Limb (tissue), 2 donors: ENCODE data around the gene NOXA1.

Experiments used
- DNase-seq, 2 donors: peaks; one replicate each; pipeline ENCODE4 v3.0.0-alpha.2; 2016; ENCODE audit errors: extremely low spot score in 2 of 2

The NOXA1 gene

DNA sequence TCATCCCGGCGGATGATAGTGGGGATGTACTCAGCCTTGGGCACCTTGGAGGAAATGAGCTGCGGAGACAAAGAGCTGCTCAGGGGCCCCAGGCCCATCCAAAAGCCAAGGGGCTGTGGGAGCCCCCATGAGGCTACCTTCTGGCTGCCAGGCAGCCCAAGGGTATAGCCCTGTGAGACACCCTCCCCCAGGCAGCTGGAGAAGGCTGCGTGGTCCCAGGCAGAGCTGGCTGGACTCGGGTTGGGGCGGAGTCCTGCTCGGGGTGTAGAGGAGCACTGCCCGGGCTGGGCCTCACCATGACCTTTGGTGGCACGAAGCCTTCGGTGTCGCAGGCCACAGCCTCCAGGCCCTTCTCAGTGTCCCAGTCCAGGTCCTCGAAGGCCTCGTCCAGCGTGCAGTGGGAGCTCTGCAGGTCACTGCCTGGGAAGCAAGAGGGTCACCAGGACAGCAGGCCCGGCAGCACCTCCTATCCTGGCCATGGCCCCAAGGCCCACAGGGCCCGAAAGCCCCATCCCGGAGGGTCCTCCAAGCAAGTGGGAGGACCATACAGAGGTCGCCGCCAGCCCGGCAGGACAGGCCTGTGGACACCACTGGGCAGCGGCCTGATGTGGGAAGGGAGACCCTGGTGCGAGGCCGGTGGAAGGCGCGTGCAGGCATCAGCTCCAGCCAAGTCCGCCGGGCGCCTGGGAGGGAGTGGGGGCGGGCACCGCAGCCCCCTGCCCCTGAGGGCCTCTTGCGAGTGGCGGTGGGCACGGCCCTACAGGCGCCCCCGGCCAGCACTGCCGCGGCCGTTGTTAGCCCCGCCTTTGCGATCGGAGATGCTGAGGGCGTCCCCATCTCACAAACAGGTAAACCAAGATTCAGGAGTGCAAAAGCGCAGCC, 29.8 kb downstream of the NOXA1 start:
- no peak for DNase-seq

- DNase-seq = peak; percentile 75 to 77
These were observed 30.5 kb downstream of the NOXA1 start for GRCh38 chr9:137453643-137454081.

DNA sequence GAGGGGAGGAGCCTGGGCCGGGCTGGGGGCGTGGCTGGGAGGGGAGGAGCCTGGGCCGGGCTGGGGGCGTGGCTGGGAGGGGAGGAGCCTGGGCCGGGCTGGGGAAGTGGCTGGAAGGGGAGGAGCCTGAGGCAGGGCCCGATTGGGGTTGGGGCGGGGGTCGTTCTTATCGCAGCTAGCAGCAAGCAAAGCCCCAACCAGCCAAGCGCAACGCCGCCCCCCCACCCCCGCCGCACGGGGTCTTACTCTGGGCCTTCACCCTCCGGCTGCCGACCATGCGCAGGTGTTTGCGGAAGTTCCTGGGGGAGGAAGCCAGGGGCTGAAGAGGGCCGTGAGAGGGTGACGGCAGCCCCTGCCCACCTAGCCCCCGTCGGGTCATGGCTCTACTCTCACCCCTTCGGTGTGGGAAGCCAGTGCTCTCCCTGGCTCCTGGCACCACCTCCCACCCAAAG, 31.0 kb downstream of the NOXA1 start:
- DNase-seq = peak in 1 of 2 donors; percentile 76

- peak in 1 of 2 donors; percentile 50 for DNase-seq
These were observed 31.6 kb downstream of the NOXA1 start for GRCh38 chr9:137454597-137455358.

GRCh38 chr9:137455359-137455991, 32.3 kb downstream of the NOXA1 start:
- peak in 1 of 2 donors; percentile 29 for DNase-seq

DNA sequence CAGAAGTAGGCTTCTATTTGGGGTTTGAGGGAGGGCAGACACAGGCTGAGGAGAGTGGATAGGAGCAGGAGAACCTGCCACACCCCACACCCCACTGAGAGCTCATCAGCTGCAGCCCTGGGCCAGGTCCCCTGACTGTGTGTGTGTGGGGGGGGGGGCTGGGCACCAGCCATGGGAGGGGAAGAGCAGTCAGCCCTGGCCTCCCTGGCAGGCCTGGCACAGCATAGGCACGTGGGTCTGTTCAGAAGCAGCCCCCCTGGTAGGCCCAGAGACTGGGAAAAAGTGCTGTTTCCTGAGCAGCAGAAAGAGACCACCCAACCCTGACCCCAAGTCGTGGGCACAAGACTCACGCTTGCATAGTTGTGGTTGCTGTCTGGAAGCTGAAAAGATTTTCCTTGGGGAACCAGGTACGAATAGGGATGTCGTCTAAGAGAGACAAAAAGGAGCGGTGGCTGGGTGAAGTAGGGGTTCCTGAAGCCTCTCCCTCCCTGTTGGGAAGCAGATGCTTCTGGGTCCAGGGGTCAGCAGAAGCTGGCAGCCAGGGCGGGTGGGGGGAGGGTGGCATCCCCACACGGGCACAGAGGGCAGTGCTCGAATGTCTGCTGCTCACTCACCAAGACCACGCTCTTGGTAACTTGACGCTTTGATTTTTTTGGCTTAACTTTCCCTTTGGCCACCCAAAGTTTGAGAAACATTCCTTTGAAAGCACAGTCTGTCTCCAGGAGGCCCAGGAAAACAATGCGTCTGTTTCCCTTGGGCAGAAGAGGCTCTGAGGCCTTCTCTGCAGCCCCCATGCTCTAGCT, 33.1 kb downstream of the NOXA1 start:
- peak in 1 of 2 donors; percentile 45 for DNase-seq

- no peak for DNase-seq
These were observed 33.7 kb downstream of the NOXA1 start for GRCh38 chr9:137456864-137457405.

DNA sequence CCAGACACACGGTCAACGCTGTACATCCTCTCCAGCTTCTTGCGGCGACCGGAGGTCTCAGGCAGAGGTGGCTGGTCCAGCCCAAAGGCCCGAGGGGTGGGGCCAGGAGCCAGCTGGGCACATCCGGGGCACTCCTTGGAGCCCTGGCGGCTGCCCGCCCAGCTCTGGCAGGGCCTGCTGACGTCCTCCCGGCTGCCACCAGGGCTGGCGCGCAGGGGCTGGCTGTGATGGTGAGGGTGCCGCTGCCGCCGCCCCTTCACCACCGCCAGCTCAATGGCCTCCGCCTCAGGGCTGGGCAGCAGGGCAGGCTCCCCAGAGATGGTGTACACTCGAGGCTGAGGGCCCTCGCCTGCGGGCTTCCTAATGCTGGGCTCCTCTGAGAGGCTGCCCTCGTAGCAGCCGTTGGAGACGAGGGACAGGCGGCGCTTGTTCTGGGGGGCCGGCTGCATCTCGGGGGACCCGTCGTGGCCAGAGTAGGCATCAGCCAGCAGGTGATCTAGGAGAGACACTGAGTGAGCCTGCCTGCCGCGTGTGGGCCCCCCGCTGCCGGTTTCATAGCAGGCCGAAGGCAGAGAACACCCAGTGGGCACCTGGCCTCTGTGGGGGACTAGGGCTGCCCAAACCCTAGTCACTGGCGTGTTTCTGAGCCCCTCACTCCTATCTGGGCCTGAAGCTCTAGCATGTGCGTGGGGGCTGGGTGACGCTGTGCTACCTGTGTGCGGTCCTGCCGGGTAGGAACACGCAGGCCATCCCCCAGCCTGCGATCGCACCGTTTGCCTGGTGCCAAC, 34.4 kb downstream of the NOXA1 start:
- peak in 1 of 2 donors; percentile 36 for DNase-seq

DNA sequence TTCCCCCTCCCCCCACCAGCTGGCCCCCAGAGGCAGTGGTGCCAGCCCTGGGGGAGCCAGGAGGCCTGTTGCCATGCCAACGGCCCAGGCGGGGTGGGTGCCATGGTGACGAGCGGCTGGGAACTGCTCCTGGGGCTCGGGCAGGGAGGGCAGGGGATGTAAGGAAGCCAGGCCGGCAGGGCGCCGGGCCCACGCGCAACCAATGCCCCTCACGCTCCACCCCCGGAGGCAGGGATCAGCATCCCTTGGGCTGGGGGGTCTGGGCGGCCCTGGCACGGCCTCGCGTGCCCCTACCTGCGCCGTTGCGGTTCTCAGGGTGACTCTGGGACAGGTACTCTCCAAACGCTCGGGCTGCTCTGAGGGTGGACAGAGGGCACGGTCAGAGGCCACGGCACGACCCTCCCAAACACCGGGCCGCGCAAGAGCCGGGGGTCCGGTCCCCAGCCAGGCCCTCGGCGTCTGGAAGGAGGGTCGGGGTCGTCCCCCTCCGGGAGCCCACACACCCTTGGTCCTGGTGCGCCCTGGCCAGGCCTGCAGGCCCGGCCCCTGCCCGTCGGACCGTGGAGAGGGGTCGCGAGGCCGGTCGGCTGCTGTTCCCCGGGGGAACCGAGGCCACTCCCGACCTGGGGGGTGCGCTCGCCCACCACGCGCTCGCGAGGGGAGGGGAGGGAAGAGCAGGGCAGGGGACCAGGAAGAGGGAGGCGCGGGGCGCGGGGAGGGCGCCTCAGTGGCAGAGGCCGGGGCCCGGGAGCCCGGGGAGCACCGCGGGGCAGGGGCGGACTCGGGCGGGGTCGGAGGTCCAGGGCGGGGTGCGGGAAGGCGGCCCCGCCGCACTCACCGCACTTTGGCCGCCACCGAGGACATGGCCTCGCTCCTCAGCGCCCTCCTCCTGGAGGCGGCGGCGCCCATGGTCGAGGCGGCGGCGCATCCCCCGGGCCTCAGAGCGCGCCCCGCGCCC, 35.3 kb downstream of the NOXA1 start:
- peak in 1 of 2 donors; percentile 72 for DNase-seq

DNA sequence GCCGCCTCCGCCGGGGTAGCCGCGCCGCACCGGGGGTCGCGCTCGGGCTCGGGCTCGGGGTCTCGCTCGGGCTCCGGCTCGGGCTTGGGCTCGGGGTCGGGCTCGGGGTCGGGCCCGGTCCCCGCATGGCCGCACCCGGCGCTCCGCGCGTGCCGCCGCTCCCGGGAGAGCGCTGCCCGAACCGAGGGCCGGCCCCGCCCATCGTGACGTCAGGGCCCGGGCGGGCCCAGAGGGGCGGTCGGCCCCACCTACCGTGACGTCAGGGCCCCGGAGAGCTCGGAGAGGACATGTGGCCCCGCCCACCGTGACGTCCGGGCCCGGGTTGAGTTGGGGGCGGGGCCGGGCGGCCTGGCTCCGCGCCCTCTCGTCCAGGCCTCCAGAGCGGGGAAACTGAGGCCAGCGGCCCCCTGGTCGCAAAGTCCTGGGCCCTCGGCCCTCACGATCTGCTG, 36.0 kb downstream of the NOXA1 start, which contains the start of gene NSMF:
TSS of gene NSMF (minus strand) at position 183 of the 449 bp plus-strand sequence. CDS start 232 bp downstream, outside the sequence.
- peak; percentile 90 to 97 for DNase-seq

DNA sequence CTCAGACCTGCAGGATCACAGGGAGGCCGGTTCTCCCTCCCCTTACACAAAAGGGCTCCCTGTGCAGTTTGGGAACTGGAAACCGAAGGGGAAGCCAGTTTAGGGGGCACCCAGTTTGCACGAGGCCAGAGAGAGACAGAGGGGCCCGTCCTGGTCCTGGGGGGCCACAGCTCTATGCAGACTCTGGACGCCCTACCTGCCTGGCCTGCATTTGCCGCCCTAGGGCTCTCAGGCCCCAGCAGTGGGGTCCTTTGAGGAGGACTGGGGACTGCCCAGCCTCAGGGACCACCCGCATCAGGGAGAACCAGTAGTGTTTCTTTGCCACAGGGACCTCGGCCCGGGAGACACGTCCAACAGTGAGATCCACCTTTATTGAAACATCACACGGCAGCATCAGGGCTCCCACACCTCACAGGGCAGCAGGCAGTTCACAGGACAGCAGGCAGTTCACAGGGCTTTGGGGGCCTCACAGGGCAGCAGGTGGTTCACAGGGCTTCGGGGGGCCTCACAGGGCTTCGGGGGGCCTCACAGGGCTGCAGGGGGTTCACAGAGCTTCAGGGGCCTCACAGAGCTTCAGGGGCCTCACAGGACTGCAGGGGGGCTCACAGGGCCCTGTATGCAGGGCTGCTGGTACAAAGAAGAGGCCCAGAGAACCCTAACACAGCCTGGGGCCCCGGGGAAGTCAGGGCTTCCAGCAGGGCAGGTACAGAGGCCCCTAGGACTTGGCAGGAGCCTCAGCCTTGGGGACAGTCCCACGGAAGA, 36.6 kb downstream of the NOXA1 start:
- no peak for DNase-seq

- peak in 1 of 2 donors; percentile 41 for DNase-seq
These were observed 37.4 kb downstream of the NOXA1 start for GRCh38 chr9:137460363-137461315.

- DNase-seq = no peak
These were observed 38.1 kb downstream of the NOXA1 start for GRCh38 chr9:137461316-137461662.

GRCh38 chr9:137461663-137462395, 38.6 kb downstream of the NOXA1 start:
- DNase-seq = peak in 1 of 2 donors; percentile 54

- DNase-seq = peak in 1 of 2 donors; percentile 27
These were observed 39.3 kb downstream of the NOXA1 start for GRCh38 chr9:137462396-137462985.
